Measurements from ENCODE around the gene SCNN1A. TPM values are rescaled to one million over a fixed set of nuclear protein-coding genes. Genes with fewer than 3 reads are reported as not detected.

Gene SCNN1A
- total RNA-seq, 1 experiment from 2014 or later = 17.1 TPM

DNA sequence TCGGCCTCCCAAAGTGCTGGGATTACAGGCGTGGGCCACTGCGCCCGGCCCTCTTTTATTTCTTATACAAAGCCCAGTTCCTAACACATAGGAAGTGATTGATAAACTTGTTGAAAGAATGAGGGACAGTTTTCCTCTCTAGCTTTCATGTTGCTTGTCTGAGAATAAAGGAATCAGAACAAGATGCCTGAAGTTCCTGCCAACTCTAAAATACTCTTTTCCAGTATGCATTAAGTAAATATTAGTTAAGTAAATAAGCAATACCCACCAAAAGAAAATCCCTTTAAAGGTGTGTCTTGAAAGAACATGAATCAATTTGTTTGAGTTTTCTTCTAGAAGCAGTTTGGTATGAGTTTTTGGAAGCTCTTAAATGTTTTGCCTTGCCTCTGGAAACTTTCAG, 45.0 kb upstream of the SCNN1A start:
- no peak overlapping the region for H3K27ac ChIP-seq (ENCODE audit: low read length)
- POLR2A ChIA-PET = interaction anchor here (0.8 kb wide), 1 partner anchor 84 kb away, joined by 3 read pairs; no protein-coding TSS in a partner anchor
- intact Hi-C loops (cut with micrococcal nuclease; ENCODE audit: unreplicated experiment) = no loop called here
- H3K4me3 ChIP-seq (ENCODE audit: low read depth in 2 of 2, low read length in 2 of 2) = no peak overlapping the region
- no peak for ATAC-seq
- H3K36me3 ChIP-seq (ENCODE audit: control insufficient read depth, insufficient read depth, low read length) = no peaks in the 10 kb centered on the region
- no TSS peak for BruUV-seq (replicated peaks)
- H3K27me3 ChIP-seq (ENCODE audit: control insufficient read depth, insufficient read depth, low read length) = no peaks in the 10 kb centered on the region
- H3K4me1 ChIP-seq (ENCODE audit: control insufficient read depth, insufficient read depth, low read length) = no peaks in the 10 kb centered on the region
- no peak for DNase-seq (ENCODE audit: low read depth, low spot score)
- TF ChIP-seq POLR2AphosphoS5 (IDR thresholded peaks at IDR 0.05; ENCODE audit: low read depth, low read length) (no peak), REST (IDR thresholded peaks at IDR 0.05; ENCODE audit: insufficient read depth in 1 of 2, low read depth in 2 of 2, low read length in 1 of 2) (no peak), TCF7L2 (IDR thresholded peaks at IDR 0.05; ENCODE audit: low read depth, low read length) (no peak), SIN3A (IDR thresholded peaks at IDR 0.05; ENCODE audit: borderline replicate concordance, insufficient read depth, low read depth, low read length) (no peak)
- TF ChIP-seq, protein P1, sequence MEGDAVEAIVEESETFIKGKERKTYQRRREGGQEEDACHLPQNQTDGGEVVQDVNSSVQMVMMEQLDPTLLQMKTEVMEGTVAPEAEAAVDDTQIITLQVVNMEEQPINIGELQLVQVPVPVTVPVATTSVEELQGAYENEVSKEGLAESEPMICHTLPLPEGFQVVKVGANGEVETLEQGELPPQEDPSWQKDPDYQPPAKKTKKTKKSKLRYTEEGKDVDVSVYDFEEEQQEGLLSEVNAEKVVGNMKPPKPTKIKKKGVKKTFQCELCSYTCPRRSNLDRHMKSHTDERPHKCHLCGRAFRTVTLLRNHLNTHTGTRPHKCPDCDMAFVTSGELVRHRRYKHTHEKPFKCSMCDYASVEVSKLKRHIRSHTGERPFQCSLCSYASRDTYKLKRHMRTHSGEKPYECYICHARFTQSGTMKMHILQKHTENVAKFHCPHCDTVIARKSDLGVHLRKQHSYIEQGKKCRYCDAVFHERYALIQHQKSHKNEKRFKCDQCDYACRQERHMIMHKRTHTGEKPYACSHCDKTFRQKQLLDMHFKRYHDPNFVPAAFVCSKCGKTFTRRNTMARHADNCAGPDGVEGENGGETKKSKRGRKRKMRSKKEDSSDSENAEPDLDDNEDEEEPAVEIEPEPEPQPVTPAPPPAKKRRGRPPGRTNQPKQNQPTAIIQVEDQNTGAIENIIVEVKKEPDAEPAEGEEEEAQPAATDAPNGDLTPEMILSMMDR (IDR thresholded peaks at IDR 0.05) = no peak
- in situ Hi-C loops (cut with HindIII; ENCODE audit: low pct_unique_long_range_greater_than_20kb, low sequenced_read_pairs) = no loop called here
- CTCF ChIA-PET = no interaction called here
- no peaks in the 10 kb centered on the region for H3K9me3 ChIP-seq (ENCODE audit: control insufficient read depth, insufficient read depth, low read depth, low read length)

- ATAC-seq (no peak), DNase-seq (ENCODE audit: low read depth, low spot score) (no peak)
- in situ Hi-C loops (cut with HindIII; ENCODE audit: low pct_unique_long_range_greater_than_20kb, low sequenced_read_pairs) = no loop called here
- CTCF ChIA-PET = no interaction called here
- Histone ChIP-seq H3K27me3 (ENCODE audit: control insufficient read depth, insufficient read depth, low read length) (no peaks in the 10 kb centered on the region), H3K27ac (ENCODE audit: low read length) (no peak overlapping the region), H3K9me3 (ENCODE audit: control insufficient read depth, insufficient read depth, low read depth, low read length) (no peaks in the 10 kb centered on the region), H3K4me1 (ENCODE audit: control insufficient read depth, insufficient read depth, low read length) (no peaks in the 10 kb centered on the region), H3K36me3 (ENCODE audit: control insufficient read depth, insufficient read depth, low read length) (no peaks in the 10 kb centered on the region), H3K4me3 (ENCODE audit: low read depth in 2 of 2, low read length in 2 of 2) (no peak overlapping the region)
- POLR2A ChIA-PET = no interaction called here
- intact Hi-C loops (cut with micrococcal nuclease; ENCODE audit: unreplicated experiment) = no loop called here
- no peak for TF ChIP-seq REST (IDR thresholded peaks at IDR 0.05; ENCODE audit: insufficient read depth in 1 of 2, low read depth in 2 of 2, low read length in 1 of 2)
- TF ChIP-seq POLR2AphosphoS5 (IDR thresholded peaks at IDR 0.05; ENCODE audit: low read depth, low read length) = no peak
- TF ChIP-seq, protein P1 (IDR thresholded peaks at IDR 0.05) = no peak
- TF ChIP-seq TCF7L2 (IDR thresholded peaks at IDR 0.05; ENCODE audit: low read depth, low read length) = no peak
- TF ChIP-seq SIN3A (IDR thresholded peaks at IDR 0.05; ENCODE audit: borderline replicate concordance, insufficient read depth, low read depth, low read length) = no peak
- BruUV-seq (replicated peaks) = no TSS peak
These were observed 43.4 kb upstream of the SCNN1A start for GRCh38 chr12:6418796-6419195.
